Dermis microvascular lymphatic vessel endothelial cell (primary cell): Measurements from ENCODE around the gene PRPH2. TPM values are rescaled to one million over a fixed set of nuclear protein-coding genes. Genes with fewer than 3 reads are reported as not detected.
A peak's percentile ranks its signal among the peaks of the same experiment; 100 is the strongest.
"Not testable (repeated sequence)": the region's sequence is repeated elsewhere in the genome, so short reads cannot be mapped to it uniquely, and the experiment has no call there.

Source experiments
- DNase-seq, 2 donors: peaks; one replicate each; pipeline versions ENCODE4 v3.0.0 to v3.0.0-alpha.2; 2010; ENCODE audit warnings: low read depth in 2 of 2
- total RNA-seq: library from RNA; depleted of rRNA; stranded (reverse); fragments of >200 nt; gene quantifications from 2 replicates; pipeline ENCODE4 v1.2.1, GENCODE V29; 2014

The PRPH2 gene
- total RNA-seq, 1 donor from 2014 or later, result 0.13 TPM

DNA sequence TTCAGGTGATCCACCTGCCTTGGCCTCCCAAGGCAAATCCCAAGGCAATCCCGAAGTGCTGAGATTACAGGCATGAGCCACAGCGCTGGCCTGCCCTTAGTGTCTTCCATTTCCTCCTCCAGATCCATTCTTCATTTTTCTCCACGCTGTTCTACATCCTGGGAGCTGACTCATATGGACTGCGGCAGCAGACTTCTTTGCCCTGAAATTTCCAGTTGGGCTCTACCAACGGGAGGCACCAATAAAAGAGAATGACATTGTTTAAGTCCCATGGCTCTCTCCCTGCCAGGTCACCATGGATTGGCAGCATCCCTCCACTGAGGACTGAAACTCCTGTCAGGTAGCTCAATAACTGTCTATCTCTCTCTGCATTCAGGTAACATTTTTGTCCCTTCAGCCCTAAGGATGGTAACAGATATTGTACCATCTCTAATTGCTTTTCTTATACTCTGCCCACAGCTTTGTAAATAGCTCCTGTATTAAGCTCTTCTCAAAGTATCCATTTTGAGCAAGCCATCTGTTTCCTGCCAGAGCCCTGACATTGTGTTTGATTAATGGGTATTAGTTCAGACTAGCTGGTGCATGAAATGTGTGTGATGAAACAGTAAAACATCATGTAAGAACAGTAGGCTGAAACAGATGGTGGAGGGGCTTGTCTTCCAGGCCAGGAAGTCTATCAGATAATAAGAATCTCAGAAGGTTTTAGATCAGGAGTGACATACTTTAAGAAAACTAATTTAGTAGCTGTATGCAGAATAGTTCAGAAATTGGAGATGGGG lies 19.9 kb upstream of the PRPH2 start:
- DNase-seq, result peak; percentile 47 to 88

DNA sequence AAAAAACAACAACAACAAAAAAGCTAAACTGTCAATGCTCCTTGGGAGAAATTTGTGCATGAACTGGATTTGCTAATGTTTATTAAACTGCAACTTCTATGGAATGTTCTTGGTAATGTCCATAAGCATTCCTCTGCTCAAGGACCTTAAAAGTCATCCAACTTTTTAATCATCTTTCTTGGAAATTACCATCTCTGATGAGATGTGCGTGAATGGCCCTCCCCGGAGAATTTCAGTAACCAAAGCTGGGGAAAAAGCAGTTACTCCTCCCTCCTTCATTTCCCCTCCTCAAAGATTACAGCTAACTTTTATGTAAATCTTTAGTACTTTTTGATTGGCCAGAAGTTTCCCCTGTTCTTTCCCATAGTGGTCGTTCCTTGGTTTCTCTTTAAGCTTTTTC lies 18.3 kb upstream of the PRPH2 start:
- no peak for DNase-seq

DNA sequence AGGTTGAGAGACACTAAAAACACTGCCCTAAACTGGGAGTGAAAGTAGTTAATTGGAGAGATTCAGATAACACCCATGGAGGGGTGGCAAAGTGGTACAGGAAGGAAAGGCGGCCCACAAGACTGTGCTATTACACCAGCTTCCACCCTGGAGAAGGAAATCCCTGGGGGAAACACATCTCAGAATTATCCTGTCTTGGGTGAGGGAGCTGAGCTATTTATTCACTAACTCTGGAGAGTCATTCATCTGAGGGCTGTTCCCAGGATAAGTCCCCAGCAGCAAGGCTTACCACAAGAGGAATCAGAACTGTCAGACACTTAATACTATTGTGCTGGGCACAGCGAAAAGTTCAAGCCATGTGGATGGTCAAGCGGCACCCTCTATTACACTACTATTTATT lies 13.6 kb upstream of the PRPH2 start:
- DNase-seq, result no peak

- DNase-seq, result not testable (repeated sequence)
Observed at GRCh38 chr6:42733867-42734481, 11.6 kb upstream of the PRPH2 start.

DNA sequence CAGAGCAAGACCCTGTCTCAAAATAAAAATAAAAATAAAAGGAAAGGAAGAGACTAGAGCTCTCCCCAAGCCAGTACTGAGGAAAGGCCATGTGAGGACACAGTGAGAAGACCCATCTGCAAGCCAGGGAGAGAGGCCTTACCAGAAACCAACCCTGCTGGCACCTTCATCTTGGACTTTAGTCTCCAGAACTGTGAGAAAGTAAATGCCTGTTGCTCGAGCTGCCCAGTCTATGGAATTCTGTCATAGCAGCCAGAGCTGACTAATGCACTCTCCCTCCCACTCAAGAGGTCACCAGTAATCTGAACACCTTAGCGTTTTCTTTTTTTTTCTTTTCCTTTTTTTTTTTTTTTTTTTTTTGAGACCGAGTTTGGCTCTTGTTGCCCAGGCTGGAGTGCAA lies 7.3 kb upstream of the PRPH2 start:
- no peak for DNase-seq

DNA sequence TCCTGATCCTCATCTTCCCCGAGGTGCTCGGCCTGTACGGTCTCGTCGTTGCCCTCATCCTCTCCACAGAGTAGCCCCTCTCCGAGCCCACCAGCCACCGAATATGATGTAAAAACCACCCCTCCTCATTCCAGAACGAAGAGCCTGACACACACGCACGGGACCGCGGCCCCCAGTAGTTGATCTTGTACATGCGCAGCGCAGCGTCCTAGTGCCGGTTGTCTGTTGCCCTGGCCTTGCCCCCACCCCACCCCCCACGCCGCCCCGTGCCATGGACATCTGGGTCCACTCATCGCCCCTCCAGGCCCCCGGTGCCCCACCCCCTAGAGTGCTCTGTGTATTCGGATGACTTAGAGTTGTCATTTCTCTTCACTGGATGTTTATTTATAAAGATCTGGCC lies 5.2 kb upstream of the PRPH2 start:
- peak in 1 of 2 donors; percentile 19 for DNase-seq

DNA sequence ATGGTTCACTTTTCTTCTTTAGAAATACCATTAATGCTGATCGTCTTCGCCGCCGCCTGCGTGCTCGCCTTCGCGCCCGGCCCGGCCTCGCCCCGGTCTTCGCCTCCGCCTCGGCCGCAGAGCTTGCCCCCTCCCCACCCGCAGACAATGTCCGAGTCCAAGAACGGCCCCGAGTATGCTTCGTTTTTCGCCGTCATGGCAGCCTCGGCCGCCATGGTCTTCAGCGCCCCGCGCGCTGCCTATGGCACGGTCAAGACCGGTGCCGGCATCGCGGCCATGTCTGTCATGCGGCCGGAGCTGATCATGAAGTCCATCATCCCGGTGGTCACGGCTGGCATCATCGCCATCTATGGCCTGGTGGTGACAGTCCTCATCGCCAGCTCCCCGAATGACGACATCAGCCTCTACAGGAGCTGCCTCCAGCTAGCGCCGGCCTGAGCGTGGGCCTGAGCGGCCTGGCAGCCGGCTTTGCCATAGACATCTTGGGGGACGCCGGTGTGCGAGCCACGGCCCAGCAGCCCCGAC lies 4.8 kb upstream of the PRPH2 start:
- peak in 1 of 2 donors; percentile 53 for DNase-seq

DNA sequence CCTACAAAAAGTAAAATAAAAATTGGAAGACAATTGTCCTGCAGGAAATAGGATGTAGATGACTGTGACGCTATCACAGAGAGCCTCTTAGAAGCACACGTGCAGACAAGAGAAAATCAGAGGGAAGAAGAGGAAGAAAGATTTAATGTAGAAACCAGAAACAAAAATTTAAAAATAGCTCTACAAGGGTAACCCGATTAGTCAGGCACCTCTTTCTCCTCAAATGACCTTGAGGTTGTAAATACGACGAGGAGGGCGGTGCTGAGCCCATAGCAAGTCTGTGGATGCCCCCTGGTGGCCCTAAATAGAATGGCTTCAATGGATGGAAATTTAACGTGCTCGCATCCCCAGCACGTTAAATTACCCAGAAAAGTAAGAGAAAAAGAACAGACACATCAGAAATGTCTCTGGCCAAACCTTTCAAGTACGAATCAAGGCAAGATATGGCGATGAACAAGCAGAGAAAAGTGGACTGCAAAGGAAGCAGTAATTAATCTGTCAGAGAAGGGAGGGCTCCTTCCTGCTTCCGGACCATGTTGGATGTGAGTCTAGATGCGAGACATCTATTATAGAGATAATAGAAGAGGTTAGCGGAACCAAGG lies 4.2 kb upstream of the PRPH2 start:
- DNase-seq, result peak; percentile 64 to 86

- DNase-seq, result no peak
Observed at GRCh38 chr6:42726026-42726425, 3.6 kb upstream of the PRPH2 start.

- DNase-seq, result no peak
Observed at GRCh38 chr6:42724825-42725224, 2.4 kb upstream of the PRPH2 start.

DNA sequence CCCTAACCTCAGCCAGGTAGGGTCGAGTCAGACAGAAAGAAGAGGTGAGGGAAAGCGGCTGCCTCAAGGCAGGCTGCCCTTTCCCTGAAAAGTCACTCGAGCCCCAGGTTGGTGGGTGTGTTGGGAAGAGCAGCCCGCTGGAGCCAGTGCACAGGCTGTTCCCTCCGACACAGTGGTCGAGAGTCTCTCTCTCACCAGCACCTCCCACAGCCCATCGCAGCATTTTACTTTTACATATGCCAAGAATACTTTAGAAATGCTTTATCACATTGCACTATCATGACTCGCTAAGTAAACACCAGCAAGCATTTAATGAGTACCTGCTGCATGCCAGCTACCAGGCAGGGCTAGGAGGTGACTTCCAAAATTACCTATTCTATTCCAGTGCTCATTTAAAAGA lies 1.7 kb downstream of the PRPH2 start:
- DNase-seq, result peak in 1 of 2 donors; percentile 59

GRCh38 chr6:42715871-42716270 lies 6.5 kb downstream of the PRPH2 start:
- no peak for DNase-seq

GRCh38 chr6:42714098-42714761 lies 8.2 kb downstream of the PRPH2 start:
- peak in 1 of 2 donors; percentile 56 for DNase-seq

DNA sequence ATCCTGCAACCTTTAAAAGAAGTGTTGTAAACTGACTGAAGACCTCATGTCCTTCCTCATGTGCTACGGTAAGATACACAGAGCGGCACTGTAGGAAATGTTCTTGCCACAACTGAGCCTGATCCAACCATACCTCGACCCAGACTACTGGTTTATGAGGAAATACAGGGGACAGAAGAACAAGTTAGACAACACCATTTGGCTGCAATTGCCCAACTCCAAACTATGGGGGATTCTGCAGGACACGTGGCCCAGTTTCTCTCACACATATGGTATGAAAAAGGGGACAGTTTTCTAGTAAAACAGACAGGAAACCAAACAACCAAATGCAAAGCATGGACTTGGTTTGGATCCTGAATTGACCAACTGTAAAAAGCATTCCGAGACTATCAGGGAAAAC lies 10.5 kb downstream of the PRPH2 start:
- DNase-seq, result no peak

GRCh38 chr6:42710316-42710715 lies 12.1 kb downstream of the PRPH2 start:
- DNase-seq, result no peak

GRCh38 chr6:42709871-42710270 lies 12.5 kb downstream of the PRPH2 start:
- DNase-seq, result no peak

- no peak for DNase-seq
Observed at GRCh38 chr6:42708096-42708495, 14.3 kb downstream of the PRPH2 start.

DNA sequence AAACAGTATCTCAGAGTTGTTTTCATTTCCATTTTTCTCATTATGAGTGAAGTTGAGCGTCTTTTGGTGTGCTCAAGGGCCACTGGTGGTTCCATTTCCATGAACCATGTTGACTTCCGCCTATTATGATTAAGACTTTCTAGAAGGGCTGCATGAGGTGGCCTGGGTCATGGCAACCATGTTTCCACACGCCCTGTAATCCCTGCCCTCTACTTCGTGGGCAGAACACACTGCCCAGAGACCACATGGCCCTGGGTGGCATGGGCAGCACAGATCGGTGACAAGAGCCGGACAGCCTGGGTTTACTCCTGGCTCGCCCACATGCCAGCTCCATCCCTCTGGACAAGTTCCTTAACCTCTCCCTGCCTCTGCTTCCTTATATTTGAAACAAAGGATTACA lies 14.8 kb downstream of the PRPH2 start:
- no peak for DNase-seq

DNA sequence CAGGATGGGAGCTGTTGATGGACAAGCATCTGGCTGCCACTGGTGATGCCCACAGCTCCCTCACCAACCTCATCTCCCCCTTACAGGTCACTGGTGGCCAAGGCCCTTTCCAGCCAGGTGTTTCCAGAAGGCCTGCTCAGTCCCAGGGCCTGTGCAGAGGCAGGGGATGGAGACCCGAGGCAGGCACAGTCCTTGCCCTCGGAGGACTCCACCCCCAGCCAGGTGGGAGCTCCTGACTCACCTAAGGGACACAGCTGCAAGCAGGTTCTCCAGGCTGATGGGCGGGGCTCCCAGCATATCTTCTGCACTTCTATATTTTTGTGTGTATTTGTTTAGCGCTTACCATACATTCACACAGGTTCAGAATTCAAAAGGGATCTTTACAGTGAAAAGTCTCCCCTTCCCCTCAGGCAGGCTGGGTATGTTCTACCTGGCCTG lies 17.4 kb downstream of the PRPH2 start:
- no peak for DNase-seq

DNA sequence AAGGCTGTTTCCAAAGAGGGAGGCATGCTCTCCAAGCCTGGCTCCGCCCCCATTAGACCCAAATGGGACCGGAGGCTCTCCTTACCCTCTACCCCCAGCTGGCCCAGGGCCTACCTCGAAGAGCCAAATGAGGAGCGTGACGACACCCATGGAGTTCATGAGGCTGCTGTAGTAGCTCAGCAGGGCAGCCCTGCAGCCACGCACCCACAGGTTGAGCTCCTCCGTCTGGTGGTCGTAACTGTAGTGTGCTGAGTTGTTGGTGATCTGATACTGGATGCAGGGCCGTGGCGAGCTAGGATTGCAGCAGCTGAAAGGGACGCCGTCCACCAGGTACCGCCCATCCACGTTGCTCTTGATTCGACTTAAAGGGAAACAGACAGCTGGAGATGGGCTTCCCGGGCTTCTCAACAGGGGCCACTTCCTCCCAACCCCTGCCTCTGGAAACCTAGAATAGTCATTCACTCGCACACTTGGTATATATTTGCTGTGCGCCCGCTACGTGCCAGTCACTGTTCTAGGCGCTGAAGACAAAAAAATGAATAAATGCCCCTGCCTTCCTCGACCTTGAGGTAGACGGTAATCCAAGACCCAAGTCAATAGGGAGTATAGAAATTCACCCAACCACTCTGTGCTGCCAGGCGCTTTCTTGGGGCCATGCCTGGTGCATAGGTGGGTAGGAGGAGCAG lies 18.0 kb downstream of the PRPH2 start:
- peak in 1 of 2 donors; percentile 80 for DNase-seq

- not testable (repeated sequence) for DNase-seq
Observed at GRCh38 chr6:42702786-42703185, 19.6 kb downstream of the PRPH2 start.
